Panc1 (cell line): ENCODE measurements around the gene CCDC137.

ENCODE experiments used
- POLR2AphosphoS5 ChIP-seq: IDR thresholded peaks from 2 replicates; pipeline ENCODE4 v1.6.1; 2012; ENCODE audit warnings: mild to moderate bottlenecking, low read depth, low read length, moderate library complexity
- SIN3A ChIP-seq: IDR thresholded peaks from 2 replicates; pipeline ENCODE4 v1.6.1; 2012; ENCODE audit warnings: low read depth, mild to moderate bottlenecking, low read length, moderate library complexity, borderline replicate concordance; ENCODE audit not compliant: insufficient read depth
- TF ChIP-seq, protein P1 (sequence below): fragments of 450-650 bp; IDR thresholded peaks from 2 replicates; pipeline ENCODE4 v1.5.1; 2017; ENCODE audit warnings: mild to moderate bottlenecking
- TF ChIP-seq, protein P2 (sequence below), 2 experiments: IDR thresholded peaks; 2 replicates each; pipeline ENCODE4 v1.6.1; 2011 to 2012; ENCODE audit warnings: low read depth in 2 of 2, control low read depth in 1 of 2, low read length in 1 of 2, mild to moderate bottlenecking in 1 of 2, moderate library complexity in 1 of 2; ENCODE audit not compliant: insufficient read depth in 1 of 2

DNA sequence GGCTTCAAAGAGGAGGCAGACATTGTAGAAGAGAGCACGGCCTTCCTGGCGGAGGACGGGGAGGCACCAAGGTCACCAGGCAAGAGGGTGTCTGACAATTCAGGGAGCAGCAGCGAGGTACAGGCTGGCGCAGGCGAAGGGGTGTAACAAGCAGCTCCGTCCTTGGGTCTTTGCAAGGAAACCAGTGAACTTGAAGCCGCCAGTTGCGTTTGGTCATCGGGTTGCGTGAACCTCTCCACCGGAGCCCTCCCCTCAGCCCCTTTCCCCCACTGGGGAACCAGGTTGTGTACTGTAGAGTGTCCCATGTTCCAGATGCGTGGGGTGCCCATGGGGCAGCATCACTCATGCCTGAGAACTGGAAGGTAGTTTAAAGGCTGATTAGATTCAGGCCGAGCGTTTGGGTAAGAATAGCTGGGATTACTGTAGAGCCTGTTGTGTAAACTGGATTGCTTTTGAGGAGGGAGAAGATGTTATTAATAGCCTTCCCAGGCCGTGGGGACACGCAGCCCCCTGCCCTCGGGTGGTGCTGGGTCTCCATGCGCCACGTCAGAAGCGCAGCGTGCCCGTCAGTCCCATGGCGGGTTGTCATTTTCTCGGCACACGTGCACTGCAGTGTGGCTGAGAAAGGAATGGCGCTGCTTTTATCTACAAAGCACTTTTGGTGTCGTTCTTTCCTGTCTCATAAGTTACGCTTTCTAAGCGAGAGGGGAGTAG is 39.1 kb downstream of the CCDC137 start:
- TF ChIP-seq, protein P1, sequence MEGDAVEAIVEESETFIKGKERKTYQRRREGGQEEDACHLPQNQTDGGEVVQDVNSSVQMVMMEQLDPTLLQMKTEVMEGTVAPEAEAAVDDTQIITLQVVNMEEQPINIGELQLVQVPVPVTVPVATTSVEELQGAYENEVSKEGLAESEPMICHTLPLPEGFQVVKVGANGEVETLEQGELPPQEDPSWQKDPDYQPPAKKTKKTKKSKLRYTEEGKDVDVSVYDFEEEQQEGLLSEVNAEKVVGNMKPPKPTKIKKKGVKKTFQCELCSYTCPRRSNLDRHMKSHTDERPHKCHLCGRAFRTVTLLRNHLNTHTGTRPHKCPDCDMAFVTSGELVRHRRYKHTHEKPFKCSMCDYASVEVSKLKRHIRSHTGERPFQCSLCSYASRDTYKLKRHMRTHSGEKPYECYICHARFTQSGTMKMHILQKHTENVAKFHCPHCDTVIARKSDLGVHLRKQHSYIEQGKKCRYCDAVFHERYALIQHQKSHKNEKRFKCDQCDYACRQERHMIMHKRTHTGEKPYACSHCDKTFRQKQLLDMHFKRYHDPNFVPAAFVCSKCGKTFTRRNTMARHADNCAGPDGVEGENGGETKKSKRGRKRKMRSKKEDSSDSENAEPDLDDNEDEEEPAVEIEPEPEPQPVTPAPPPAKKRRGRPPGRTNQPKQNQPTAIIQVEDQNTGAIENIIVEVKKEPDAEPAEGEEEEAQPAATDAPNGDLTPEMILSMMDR, result no peak
- TF ChIP-seq, protein P2, sequence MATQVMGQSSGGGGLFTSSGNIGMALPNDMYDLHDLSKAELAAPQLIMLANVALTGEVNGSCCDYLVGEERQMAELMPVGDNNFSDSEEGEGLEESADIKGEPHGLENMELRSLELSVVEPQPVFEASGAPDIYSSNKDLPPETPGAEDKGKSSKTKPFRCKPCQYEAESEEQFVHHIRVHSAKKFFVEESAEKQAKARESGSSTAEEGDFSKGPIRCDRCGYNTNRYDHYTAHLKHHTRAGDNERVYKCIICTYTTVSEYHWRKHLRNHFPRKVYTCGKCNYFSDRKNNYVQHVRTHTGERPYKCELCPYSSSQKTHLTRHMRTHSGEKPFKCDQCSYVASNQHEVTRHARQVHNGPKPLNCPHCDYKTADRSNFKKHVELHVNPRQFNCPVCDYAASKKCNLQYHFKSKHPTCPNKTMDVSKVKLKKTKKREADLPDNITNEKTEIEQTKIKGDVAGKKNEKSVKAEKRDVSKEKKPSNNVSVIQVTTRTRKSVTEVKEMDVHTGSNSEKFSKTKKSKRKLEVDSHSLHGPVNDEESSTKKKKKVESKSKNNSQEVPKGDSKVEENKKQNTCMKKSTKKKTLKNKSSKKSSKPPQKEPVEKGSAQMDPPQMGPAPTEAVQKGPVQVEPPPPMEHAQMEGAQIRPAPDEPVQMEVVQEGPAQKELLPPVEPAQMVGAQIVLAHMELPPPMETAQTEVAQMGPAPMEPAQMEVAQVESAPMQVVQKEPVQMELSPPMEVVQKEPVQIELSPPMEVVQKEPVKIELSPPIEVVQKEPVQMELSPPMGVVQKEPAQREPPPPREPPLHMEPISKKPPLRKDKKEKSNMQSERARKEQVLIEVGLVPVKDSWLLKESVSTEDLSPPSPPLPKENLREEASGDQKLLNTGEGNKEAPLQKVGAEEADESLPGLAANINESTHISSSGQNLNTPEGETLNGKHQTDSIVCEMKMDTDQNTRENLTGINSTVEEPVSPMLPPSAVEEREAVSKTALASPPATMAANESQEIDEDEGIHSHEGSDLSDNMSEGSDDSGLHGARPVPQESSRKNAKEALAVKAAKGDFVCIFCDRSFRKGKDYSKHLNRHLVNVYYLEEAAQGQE (IDR thresholded peaks at IDR 0.05; ENCODE audit: insufficient read depth in 1 of 2, low read depth in 2 of 2, low read length in 1 of 2), result no peak
- TF ChIP-seq POLR2AphosphoS5, result no peak
- TF ChIP-seq SIN3A, result no peak
